Subcutaneous adipose tissue (tissue), 4 donors: ENCODE measurements around the gene KLF9. TPM values are rescaled to one million over a fixed set of nuclear protein-coding genes. Genes with fewer than 3 reads are reported as not detected.

Source experiments
- total RNA-seq, 4 donors: library from RNA; depleted of rRNA; stranded (reverse); fragments of >200 nt; gene quantifications; one replicate each; pipeline ENCODE4 v1.1.0, GENCODE V29; 2016
- TF ChIP-seq, protein P1 (sequence below): fragments of 450-650 bp; IDR thresholded peaks from one replicate; pipeline ENCODE4 v1.5.1; 2016; ENCODE audit warnings: low read depth, mild to moderate bottlenecking, control low read depth, antibody characterized with exemption, moderate library complexity

Gene KLF9
- total RNA-seq, 4 donors from 2014 or later: 72.8 to 240 (median 171) TPM

DNA sequence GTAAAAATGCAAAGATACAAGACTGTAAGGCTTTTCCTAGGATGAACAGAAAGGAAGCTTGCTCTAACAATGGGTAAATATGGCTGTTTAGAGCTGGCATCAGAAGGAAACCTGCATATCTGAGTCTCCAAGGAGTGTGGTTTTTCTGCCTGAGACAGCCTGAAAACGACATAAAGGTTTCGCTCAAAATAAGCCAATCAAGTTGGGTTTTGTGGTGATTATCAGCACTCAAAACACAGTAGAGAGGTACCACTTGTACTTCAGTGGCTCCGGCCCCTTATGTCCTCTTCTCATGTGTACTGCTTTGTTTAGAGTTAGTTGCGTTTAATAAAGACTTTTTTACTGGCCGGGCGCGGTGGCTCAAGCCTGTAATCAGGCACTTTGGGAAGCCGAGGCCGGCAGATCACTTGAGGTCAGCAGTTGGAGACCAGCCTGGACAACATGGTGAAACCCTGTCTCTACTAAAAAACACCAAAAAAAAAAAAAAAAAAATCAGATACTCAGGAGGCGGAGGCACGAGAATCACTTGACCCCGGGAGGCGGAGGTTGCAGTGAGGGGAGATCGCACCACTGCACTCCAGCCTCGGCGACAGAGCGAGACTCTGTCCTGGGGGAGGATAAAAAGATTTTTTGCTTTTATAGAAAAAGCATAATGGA is 39.4 kb downstream of the KLF9 start:
- TF ChIP-seq, protein P1, sequence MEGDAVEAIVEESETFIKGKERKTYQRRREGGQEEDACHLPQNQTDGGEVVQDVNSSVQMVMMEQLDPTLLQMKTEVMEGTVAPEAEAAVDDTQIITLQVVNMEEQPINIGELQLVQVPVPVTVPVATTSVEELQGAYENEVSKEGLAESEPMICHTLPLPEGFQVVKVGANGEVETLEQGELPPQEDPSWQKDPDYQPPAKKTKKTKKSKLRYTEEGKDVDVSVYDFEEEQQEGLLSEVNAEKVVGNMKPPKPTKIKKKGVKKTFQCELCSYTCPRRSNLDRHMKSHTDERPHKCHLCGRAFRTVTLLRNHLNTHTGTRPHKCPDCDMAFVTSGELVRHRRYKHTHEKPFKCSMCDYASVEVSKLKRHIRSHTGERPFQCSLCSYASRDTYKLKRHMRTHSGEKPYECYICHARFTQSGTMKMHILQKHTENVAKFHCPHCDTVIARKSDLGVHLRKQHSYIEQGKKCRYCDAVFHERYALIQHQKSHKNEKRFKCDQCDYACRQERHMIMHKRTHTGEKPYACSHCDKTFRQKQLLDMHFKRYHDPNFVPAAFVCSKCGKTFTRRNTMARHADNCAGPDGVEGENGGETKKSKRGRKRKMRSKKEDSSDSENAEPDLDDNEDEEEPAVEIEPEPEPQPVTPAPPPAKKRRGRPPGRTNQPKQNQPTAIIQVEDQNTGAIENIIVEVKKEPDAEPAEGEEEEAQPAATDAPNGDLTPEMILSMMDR: no peak

DNA sequence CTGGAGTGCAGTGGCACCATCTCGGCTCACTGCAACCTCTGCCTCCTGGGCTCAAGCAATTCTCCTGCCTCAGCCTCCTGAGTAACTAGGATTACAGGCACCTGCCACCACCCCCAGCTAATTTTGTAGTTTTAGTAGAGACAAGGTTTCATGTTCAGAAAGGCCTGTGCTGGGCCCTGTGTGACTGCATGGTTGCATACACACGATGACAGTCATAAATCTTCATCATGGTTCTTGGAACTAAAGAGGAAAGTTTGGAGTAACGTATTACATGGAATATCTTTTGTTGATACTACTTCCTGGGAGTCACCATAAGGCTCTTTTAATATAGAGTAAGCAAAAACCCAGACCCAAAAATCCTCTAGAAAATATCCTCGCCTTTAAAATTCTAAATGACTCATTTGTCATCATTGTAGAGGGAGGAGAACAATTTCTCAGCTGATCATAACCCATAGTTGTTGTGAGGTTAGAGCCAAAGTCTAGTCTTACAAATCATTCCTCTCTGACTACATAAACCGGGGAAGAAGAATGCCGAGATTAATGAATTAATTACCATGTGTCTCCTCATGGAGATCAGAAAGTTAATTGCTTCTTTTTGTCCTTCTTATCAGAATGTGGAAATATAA is 47.0 kb downstream of the KLF9 start:
- TF ChIP-seq, protein P1: no peak

DNA sequence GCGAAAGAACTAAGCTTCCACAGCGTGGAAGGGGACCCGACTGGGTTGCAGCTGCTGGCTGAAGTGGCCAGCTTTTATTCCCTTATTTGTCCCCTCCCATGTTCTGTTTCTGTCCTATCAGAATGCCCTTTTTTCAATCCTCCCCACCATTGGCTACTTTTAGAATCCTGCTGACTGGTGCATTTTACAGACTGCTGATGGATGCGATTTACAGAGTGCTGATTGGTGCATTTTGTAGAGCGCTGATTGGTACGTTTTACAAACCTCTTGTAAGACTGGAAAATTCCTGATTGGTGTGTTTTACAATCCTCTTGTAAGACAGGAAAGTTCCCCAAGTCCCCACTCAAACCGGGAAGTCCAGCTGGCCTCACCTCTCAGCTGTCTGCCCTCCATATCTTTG is 50.7 kb downstream of the KLF9 start:
- TF ChIP-seq, protein P1: no peak

DNA sequence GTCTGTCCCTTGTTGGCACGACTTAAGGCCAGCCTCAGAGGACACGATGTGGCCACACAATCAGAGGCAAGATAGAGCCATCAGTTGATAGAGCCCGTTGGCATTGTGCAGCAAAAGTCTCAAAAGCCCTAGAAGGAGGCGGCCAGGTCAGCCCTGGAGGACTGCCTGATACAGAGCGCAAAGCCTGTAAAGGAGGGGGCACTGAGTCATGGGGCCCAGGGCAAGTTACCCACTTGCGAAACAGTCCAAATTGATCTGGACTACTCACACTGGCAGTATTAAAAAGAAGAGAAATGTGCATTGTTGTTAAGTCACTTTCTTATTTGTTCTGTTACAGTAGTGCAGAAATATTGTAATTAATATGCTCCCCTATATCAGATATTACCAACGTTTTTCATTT is 51.5 kb downstream of the KLF9 start:
- TF ChIP-seq, protein P1: no peak

DNA sequence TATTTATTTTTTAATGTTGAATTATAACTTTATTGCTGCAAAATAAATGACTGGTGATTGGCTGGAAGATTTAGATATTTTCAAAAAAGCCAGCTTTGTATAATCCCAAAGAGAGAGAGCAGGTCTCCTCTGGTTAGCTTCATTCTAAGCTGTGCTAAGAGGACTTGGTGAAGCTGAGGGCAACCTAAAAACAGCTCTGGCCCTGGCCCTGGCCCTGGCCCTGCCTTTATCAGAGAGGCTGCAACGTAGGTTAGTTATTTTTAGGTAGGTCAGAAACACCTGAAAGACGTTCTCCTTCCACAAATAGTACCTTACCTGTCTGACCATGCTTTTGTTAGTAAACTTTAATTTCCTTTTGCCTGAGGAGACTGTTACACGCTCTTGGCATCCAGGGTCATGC is 58.7 kb downstream of the KLF9 start:
- TF ChIP-seq, protein P1: no peak

DNA sequence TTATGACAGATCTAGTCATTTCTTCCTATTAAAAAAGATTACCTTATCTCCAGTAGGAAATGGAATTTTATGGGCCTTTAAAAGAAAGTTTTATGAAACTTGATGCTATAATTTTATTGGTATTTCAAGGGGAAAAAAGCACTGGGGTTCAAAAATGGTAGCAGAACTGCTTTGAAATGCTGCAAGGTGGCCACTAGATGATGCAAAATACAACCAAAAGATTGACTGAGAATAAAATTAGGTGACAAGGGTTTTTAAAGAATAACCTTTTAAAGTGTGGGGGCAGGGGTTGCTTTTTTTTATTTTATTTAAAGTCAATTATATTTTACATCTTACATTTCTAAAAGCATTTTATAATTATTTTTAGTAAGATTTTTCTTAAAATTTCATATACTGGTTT is 61.7 kb downstream of the KLF9 start:
- TF ChIP-seq, protein P1: no peak

DNA sequence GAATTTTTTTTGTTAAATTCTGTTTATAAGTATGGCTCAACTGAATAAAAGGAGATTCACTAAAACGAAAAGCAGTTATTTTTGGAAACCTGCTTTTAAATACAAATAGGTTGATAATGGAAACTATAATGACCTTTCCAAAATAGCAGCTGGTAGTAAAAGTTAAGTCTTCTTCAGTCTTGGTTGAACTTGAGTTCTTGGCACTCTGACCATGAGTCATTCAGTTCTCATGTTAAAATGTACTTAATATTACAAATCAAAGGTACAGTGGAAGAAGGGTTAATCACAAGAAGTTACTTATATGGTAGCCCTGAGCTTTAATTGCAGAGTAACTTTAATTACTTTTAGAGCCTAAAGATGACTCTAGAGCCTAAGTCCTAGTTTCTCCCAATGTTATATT is 62.1 kb downstream of the KLF9 start:
- TF ChIP-seq, protein P1: no peak
